ENCODE data around the gene EIF1AX. TPM values are rescaled to one million over a fixed set of nuclear protein-coding genes. Genes with fewer than 3 reads are reported as not detected.

Gene EIF1AX
- total and polyA plus RNA-seq, 5 experiments from 2014 or later: 74.0 to 126 (median 102) TPM

DNA sequence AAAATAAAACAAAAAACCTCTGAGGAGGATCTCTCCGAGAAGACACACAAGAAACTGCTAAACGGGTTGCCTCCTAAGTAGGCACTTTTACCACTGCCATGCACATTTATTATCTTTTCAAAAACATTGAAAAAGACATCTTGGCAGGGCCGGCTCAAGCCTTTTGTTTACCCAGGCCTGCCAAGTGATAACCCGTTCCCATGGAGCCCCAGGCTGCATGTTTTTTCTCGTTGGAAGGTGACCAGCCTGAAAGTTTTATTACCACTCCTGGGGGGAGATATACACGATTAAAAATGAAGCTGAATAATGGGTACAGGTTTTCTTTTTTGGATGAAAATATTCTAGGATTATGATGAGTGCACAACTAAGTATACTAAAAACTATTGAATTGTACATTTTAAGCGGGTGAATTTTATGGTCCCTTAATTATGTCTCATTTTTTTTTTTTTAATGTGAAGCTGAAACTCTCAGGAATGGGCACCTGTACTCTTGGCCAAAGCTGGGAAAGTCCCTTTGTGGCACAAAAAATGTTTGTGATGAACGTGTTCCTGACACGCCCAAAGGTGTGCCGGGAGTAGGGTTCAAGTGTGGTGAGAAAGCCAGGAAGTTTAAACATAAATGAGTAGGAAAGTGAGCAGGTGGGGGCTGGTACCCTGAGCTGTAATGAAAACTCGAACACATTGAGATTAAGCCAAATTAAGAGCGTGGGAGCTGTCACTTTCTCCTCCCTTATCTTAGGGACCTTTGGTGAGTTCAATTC lies 23.4 kb downstream of the EIF1AX start:
- peaks cover 0 to 7% (median 0%) of the 10 kb centered on the region in 4 donors for H3K4me1 Mint-ChIP-seq
- ATAC-seq (no peak), DNase-seq (no peak)
- no peaks in the 10 kb centered on the region for H3K9me3 Mint-ChIP-seq
- H3K36me3 Mint-ChIP-seq: peaks cover 0 to 3% (median 0%) of the 10 kb centered on the region in 3 donors
- peak overlapping the region in 1 of 10 donors; percentile 47 for H3K27ac Mint-ChIP-seq
- no peak overlapping the region for H3K4me3 Mint-ChIP-seq
- H3K27me3 Mint-ChIP-seq: peaks cover 0 to 24% (median 14%) of the 10 kb centered on the region in 5 donors
- POLR2A ChIA-PET: no interaction called here

DNA sequence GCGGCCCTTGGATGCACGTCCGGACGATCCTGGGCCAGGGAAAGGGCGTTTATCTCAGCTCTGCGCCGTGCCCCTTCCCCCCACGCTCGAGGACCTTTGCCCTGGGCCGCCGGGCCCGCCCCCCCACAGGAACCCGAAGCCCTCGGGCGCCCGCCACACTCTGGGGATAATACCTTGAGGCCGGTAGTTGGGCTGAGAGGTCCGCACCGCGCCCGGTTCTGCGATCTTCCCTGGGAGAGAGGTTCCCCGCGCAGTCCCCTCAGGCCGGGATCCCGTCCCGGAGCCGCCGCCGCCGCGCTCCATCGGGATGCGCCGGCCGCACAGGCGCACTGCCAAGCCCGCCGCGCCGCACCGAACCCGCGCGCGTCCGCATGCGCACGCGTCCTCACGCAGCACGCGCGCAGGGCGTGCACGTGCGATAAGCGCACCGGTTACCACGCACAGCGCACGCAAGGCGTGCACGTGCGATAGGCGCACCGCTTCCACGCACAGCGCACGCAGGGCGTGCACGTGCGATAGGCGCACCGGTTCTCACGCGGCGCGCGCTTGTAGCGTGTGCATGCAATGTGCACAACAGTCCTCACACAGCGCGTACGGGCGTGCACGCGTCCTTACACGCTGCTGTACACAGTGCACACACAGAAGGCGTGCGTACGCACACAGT lies 24.9 kb downstream of the EIF1AX start, which contains the start of gene MAP7D2:
TSS of gene MAP7D2 (minus strand) at position 331 of the 664 bp plus-strand sequence. CDS start at position 303, 28 bp downstream.
- peak within 1 kb of the TSS in 8 of 10 donors; percentile 30 to 77 (median 50) for H3K4me3 Mint-ChIP-seq
- H3K27ac Mint-ChIP-seq: no peak within 1 kb of the TSS
- H3K36me3 Mint-ChIP-seq: no peaks in the 10 kb centered on the region
- peaks cover 0 to 7% (median 0%) of the 10 kb centered on the region in 4 donors for H3K4me1 Mint-ChIP-seq
- DNase-seq: no peak
- no peaks in the 10 kb centered on the region for H3K9me3 Mint-ChIP-seq
- H3K27me3 Mint-ChIP-seq: peaks cover 0 to 24% (median 14%) of the 10 kb centered on the region in 5 donors
- POLR2A ChIA-PET: no interaction called here
- peak; percentile 30 to 69 for ATAC-seq

DNA sequence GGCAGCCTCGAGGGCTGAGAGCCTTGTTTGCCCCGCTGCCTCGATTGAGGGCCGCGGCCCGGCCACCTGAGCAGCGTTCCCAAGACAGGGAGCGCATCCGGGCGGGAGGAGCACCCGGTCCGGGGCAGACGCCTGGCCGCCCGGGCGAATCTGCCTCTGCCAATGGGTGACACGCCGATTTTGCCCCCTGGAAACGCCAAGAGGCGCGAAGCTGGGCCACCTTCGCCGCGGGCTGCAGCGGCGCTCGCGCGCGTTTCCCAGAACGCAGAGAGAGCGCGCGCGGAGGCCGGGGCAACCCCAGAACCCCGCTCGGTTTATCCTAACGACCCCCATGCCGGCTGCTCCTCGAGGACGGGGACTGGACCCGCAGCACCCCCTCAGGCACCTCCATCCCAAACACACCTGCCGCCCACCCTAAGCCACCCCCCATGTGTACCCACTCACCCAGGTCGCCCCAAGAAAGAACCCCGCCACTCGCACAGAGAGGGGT lies 25.5 kb downstream of the EIF1AX start:
- H3K27me3 Mint-ChIP-seq: peaks cover 0 to 24% (median 14%) of the 10 kb centered on the region in 5 donors
- H3K4me3 Mint-ChIP-seq: peak overlapping the region in 7 of 10 donors; percentile 29 to 77 (median 51)
- DNase-seq (no peak), ATAC-seq (no peak)
- POLR2A ChIA-PET: no interaction called here
- no peak overlapping the region for H3K27ac Mint-ChIP-seq
- H3K36me3 Mint-ChIP-seq: no peaks in the 10 kb centered on the region
- H3K9me3 Mint-ChIP-seq: no peaks in the 10 kb centered on the region
- H3K4me1 Mint-ChIP-seq: peaks cover 0 to 6% (median 0%) of the 10 kb centered on the region in 4 donors

DNA sequence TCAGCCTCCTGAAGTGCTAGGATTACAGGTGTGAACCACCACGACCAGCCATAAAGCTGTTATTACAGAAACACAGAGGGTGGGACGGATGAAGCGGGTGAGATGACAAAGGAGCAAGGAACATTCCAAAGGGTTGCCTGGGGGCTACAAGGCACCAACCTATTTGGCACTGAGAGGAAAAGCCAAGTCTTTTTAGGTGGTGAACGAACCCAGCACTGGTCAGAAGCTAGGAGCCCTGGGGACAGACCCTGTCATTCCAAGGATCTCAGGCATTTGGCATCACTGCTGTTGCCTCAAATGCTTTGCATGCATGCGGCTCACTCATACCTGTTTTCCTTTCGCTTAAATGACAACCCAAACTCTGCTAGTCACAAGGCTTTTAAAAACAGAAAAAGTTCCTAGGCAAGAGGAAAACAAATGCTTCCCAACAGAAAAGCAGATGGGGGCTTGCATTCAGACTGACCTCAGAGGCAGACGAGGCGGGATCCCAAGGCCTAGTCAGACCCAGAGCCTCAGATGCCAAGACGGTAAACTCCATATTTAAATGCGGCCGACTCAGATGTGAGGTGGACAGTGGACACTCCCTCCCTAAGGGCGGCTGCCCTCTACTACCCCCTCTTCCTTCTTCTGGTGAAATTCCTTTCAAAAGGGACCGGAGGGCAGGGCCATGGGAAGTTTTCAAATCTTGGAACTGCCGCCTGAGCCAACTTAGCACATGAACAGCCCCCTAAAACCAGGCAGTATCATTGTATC lies 29.4 kb downstream of the EIF1AX start:
- Mint-ChIP-seq H3K4me3 (no peak overlapping the region), H3K4me1 (peaks cover 0 to 4% (median 0%) of the 10 kb centered on the region in 4 donors), H3K27me3 (peaks cover 0 to 24% (median 13%) of the 10 kb centered on the region in 5 donors), H3K36me3 (no peaks in the 10 kb centered on the region), H3K27ac (no peak overlapping the region), H3K9me3 (no peaks in the 10 kb centered on the region)
- POLR2A ChIA-PET: no interaction called here
- no peak for DNase-seq
- no peak for ATAC-seq

DNA sequence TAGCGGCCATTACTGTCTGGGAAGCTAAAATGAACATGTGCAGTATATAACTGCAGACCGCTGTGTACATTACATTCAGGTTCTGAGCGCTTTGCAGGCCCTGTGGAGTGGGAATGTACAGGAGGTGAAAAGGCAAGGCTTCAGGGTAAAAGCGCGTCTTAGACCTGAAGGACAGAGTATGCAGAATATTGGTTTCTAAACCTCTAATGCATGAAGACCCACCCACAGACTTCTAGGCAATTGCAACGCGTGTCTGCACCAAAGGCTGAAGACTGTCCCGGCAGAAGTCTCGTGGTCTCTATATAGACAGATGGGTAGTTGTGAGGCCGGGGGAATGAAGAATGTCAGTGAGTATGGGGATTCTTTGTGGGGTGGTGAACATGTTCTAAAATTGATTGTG lies 30.4 kb downstream of the EIF1AX start:
- no peak overlapping the region for H3K27ac Mint-ChIP-seq
- H3K36me3 Mint-ChIP-seq: no peaks in the 10 kb centered on the region

DNA sequence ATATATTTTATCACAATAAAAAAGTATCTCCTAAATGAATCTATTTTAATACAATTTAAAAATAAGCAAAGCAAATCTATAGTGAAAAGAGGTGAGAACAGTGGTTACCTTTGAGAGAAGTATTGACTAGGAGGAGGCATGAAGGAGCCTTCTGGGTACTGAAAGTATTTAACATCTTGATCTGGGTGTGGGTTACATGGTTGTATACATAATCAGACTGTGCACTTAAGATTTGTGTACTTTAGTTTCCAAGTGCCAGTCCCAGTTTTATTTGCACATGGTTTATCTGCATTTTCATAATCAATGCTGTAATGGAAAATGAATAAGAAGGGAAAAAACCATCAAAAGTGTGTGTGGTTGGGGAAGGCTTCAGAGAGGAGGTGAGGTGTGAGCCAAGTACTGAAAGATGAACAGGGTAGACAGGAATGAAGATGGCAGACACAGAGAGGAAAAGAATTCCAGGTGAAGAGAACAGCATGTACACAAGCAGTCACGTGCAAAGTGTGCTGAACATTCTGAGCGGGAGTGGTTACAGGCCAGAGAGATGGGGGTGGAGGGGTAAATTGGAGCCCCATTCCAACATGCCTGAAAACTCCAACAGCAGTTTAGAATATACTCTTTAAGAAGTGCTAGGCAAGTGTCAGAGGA lies 39.6 kb downstream of the EIF1AX start:
- POLR2A ChIA-PET: no interaction called here
- H3K4me1 Mint-ChIP-seq: peaks cover 0 to 2% (median 0%) of the 10 kb centered on the region in 4 donors
- DNase-seq (no peak), ATAC-seq (no peak)
- H3K27ac Mint-ChIP-seq: no peak overlapping the region
- no peaks in the 10 kb centered on the region for H3K36me3 Mint-ChIP-seq
- H3K9me3 Mint-ChIP-seq: no peaks in the 10 kb centered on the region
- no peak overlapping the region for H3K4me3 Mint-ChIP-seq
- no peaks in the 10 kb centered on the region for H3K27me3 Mint-ChIP-seq

More for the DNA sequence above, 30.4 kb downstream of the EIF1AX start:
- peaks cover 0 to 24% (median 13%) of the 10 kb centered on the region in 5 donors for H3K27me3 Mint-ChIP-seq
- ATAC-seq (no peak), DNase-seq (no peak)
- no peaks in the 10 kb centered on the region for H3K9me3 Mint-ChIP-seq
- POLR2A ChIA-PET: no interaction called here
- no peak overlapping the region for H3K4me3 Mint-ChIP-seq
- peaks cover 0 to 4% (median 0%) of the 10 kb centered on the region in 4 donors for H3K4me1 Mint-ChIP-seq

DNA sequence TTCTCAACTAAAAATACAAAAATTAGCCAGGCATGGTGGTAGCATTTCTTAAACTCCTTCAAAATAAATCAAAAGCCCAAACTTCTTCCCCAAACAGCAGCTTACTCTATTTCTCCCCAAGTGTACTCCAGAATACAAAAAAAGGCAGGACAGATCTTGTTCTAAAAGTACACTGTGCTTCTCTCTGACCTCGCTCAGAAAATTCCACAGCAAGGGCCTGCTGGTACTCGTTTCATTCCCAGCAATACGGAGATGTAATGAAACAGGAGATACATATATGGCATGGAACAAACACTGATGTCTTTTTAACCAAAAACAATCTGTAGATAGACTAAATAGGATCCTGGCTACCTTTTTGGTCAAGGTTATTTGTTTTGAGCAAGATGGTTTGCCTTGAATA lies 50.1 kb downstream of the EIF1AX start:
- Mint-ChIP-seq H3K36me3 (no peaks in the 10 kb centered on the region), H3K9me3 (no peaks in the 10 kb centered on the region), H3K4me3 (no peak overlapping the region), H3K27ac (no peak overlapping the region), H3K27me3 (no peaks in the 10 kb centered on the region), H3K4me1 (no peaks in the 10 kb centered on the region)
- ATAC-seq (no peak), DNase-seq (no peak)
- POLR2A ChIA-PET: no interaction called here

DNA sequence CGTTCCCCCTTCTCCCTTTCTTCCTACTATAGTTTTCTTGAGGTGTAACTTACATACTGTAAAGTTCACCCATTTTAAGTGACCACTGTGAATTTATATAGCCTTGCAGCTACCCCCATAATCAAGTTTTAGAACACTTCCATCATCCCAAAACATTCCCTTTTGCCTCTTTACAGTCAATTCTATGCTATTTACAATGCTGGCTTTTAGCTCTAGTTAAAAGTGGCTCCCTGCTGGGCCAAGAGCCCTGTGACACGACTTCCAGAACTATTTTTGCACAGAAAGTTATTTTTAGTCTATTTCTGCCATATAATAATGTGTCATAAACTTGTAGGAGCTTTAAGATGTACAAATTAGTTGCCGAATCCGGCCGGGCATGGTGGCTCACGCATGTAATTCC lies 51.8 kb downstream of the EIF1AX start:
- DNase-seq (no peak), ATAC-seq (no peak)
- Mint-ChIP-seq H3K4me3 (no peak overlapping the region), H3K27ac (no peak overlapping the region), H3K9me3 (no peaks in the 10 kb centered on the region), H3K4me1 (no peaks in the 10 kb centered on the region), H3K36me3 (no peaks in the 10 kb centered on the region), H3K27me3 (no peaks in the 10 kb centered on the region)
- POLR2A ChIA-PET: no interaction called here

DNA sequence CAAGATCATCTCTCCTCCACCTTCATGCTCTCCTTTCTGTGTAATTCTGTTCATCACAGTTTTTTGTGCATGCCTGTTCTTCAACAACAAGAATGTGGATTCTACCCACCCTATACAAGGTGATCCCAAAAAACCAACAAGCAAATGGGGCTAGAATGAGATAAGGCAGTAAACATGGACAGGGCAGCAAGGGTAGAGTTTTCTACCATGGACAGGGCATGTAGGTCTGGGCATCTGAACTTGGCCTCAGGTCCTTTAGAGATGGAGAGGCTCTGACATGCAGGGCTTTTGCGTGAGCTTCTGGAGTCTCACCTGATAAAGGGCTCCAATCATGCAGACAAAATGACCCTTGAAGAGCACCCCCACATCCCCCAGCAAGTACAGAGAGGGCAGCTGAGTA lies 61.4 kb downstream of the EIF1AX start:
- no peak for ATAC-seq
- Mint-ChIP-seq H3K27me3 (no peaks in the 10 kb centered on the region), H3K4me1 (no peaks in the 10 kb centered on the region), H3K9me3 (no peaks in the 10 kb centered on the region), H3K36me3 (no peaks in the 10 kb centered on the region), H3K4me3 (no peak overlapping the region), H3K27ac (peak overlapping the region in 1 of 10 donors; percentile 58)
- POLR2A ChIA-PET: no interaction called here
- DNase-seq: no peak

Other genes with a start within 250 kb of the EIF1AX start
- 10 to 100 TPM; 11.1 to 11.4 TPM for gene BCLAF3, start 150.8 kb downstream of the EIF1AX start, total RNA-seq
- 1 to 10 TPM; 1.6 to 2.9 (median 2.1) TPM for gene BCLAF3, start 150.8 kb downstream of the EIF1AX start, polyA plus RNA-seq
- gene MAP7D2, start 24.9 kb downstream of the EIF1AX start, total RNA-seq: under 1 TPM; 0.16 TPM
- gene MAP7D2, start 24.9 kb downstream of the EIF1AX start, polyA plus RNA-seq: not detected
- 10 to 100 TPM; 95.1 to 97.8 TPM for gene RPS6KA3, start 125.1 kb upstream of the EIF1AX start, total RNA-seq
- 10 to 100 TPM; 27.5 to 51.8 (median 51.5) TPM for gene RPS6KA3, start 125.1 kb upstream of the EIF1AX start, polyA plus RNA-seq

Measured in naive thymus-derived CD8-positive, alpha-beta T cell (primary cell).